ENCODE measurements around the gene GPRC5C.

GPRC5C gene

GRCh38 chr17:74432424-74432690 is 469 bp downstream of the GPRC5C start:
- Histone ChIP-seq H2AFZ (ENCODE audit: low read depth, low read length) (no peak overlapping the region), H4K20me1 (ENCODE audit: insufficient read depth, low read length) (no peaks in the 10 kb centered on the region), H3K36me3 (replicated peaks; ENCODE audit: low read depth, low read length) (no peaks in the 10 kb centered on the region), H3K4me1 (ENCODE audit: low read length) (no peaks in the 10 kb centered on the region), H3K79me2 (ENCODE audit: low read length) (no peaks in the 10 kb centered on the region), H3K4me3 (ENCODE audit: low read length) (no peak overlapping the region), H3K4me2 (ENCODE audit: low read length) (no peak overlapping the region), H3K27me3 (ENCODE audit: low read depth, low read length) (no peaks in the 10 kb centered on the region), H3K27ac (ENCODE audit: low read length) (no peak overlapping the region), H3K9ac (ENCODE audit: low read length) (no peak overlapping the region), H3K9me3 (ENCODE audit: insufficient read depth, low read length) (peaks cover 3% of the 10 kb centered on the region; the same call in 1 of the 2 replicates)
- no peak for TF ChIP-seq EZH2phosphoT487 (IDR thresholded peaks at IDR 0.05; ENCODE audit: low read depth)
- no peak for TF ChIP-seq CTCF (IDR thresholded peaks at IDR 0.05; ENCODE audit: low read depth, low read length)

GRCh38 chr17:74432766-74433391 is 991 bp downstream of the GPRC5C start:
- no peaks in the 10 kb centered on the region for H3K79me2 ChIP-seq (ENCODE audit: low read length)

GRCh38 chr17:74433421-74434121 is 1.7 kb downstream of the GPRC5C start:
- no peaks in the 10 kb centered on the region for H3K27me3 ChIP-seq (ENCODE audit: low read depth, low read length)
- no peak overlapping the region for H3K4me2 ChIP-seq (ENCODE audit: low read length)
- H4K20me1 ChIP-seq (ENCODE audit: insufficient read depth, low read length), result no peaks in the 10 kb centered on the region
- peaks cover 8% of the 10 kb centered on the region; the same call in 1 of the 2 replicates for H3K9me3 ChIP-seq (ENCODE audit: insufficient read depth, low read length)
- no peak overlapping the region for H3K9ac ChIP-seq (ENCODE audit: low read length)
- no peak overlapping the region for H3K4me3 ChIP-seq (ENCODE audit: low read length)
- H2AFZ ChIP-seq (ENCODE audit: low read depth, low read length), result no peak overlapping the region
- no peak overlapping the region for H3K27ac ChIP-seq (ENCODE audit: low read length)
- H3K79me2 ChIP-seq (ENCODE audit: low read length), result no peaks in the 10 kb centered on the region
- no peaks in the 10 kb centered on the region for H3K36me3 ChIP-seq (replicated peaks; ENCODE audit: low read depth, low read length)
- TF ChIP-seq EZH2phosphoT487 (IDR thresholded peaks at IDR 0.05; ENCODE audit: low read depth) (no peak), CTCF (IDR thresholded peaks at IDR 0.05; ENCODE audit: low read depth, low read length) (no peak)
- no peaks in the 10 kb centered on the region for H3K4me1 ChIP-seq (ENCODE audit: low read length)

More at GRCh38 chr17:74432766-74433391, 991 bp downstream of the GPRC5C start:
- Histone ChIP-seq H3K9ac (ENCODE audit: low read length) (no peak overlapping the region), H3K4me2 (ENCODE audit: low read length) (no peak overlapping the region), H3K27me3 (ENCODE audit: low read depth, low read length) (no peaks in the 10 kb centered on the region), H3K4me3 (ENCODE audit: low read length) (no peak overlapping the region), H4K20me1 (ENCODE audit: insufficient read depth, low read length) (no peaks in the 10 kb centered on the region), H2AFZ (ENCODE audit: low read depth, low read length) (no peak overlapping the region), H3K27ac (ENCODE audit: low read length) (no peak overlapping the region), H3K36me3 (replicated peaks; ENCODE audit: low read depth, low read length) (no peaks in the 10 kb centered on the region), H3K4me1 (ENCODE audit: low read length) (no peaks in the 10 kb centered on the region), H3K9me3 (ENCODE audit: insufficient read depth, low read length) (peaks cover 8% of the 10 kb centered on the region; the same call in 1 of the 2 replicates)
- TF ChIP-seq EZH2phosphoT487 (IDR thresholded peaks at IDR 0.05; ENCODE audit: low read depth) (no peak), CTCF (IDR thresholded peaks at IDR 0.05; ENCODE audit: low read depth, low read length) (no peak)

- no peak overlapping the region for H3K27ac ChIP-seq (ENCODE audit: low read length)
- no peaks in the 10 kb centered on the region for H3K4me1 ChIP-seq (ENCODE audit: low read length)
- H2AFZ ChIP-seq (ENCODE audit: low read depth, low read length), result no peak overlapping the region
- no peaks in the 10 kb centered on the region for H3K27me3 ChIP-seq (ENCODE audit: low read depth, low read length)
- TF ChIP-seq CTCF (IDR thresholded peaks at IDR 0.05; ENCODE audit: low read depth, low read length) (no peak), EZH2phosphoT487 (IDR thresholded peaks at IDR 0.05; ENCODE audit: low read depth) (no peak)
- H4K20me1 ChIP-seq (ENCODE audit: insufficient read depth, low read length), result no peaks in the 10 kb centered on the region
- peaks cover 8% of the 10 kb centered on the region; the same call in 1 of the 2 replicates for H3K9me3 ChIP-seq (ENCODE audit: insufficient read depth, low read length)
- no peak overlapping the region for H3K4me2 ChIP-seq (ENCODE audit: low read length)
- no peak overlapping the region for H3K9ac ChIP-seq (ENCODE audit: low read length)
- H3K4me3 ChIP-seq (ENCODE audit: low read length), result no peak overlapping the region
- H3K36me3 ChIP-seq (replicated peaks; ENCODE audit: low read depth, low read length), result no peaks in the 10 kb centered on the region
- H3K79me2 ChIP-seq (ENCODE audit: low read length), result no peaks in the 10 kb centered on the region
Observed at GRCh38 chr17:74435775-74436359, 4.0 kb downstream of the GPRC5C start.

Measured in OCI-LY3 (cell line).